K562 (cell line): ENCODE data around the gene LCE3E.

ENCODE experiments used
- BHLHE40 ChIP-seq: IDR thresholded peaks from 2 replicates; pipeline ENCODE4 v1.6.1; 2011; ENCODE audit warnings: low read length, improper control_type of control experiment
- BRCA1 ChIP-seq, 2 experiments: fragments of 450-650 bp in 1 of 2; sonication (generic) in 1 of 2; formaldehyde crosslinking in 1 of 2; IDR thresholded peaks; 2 replicates each; pipeline versions ENCODE4 v1.5.0 to v1.6.1; 2017 to 2020; ENCODE audit warnings: mild to moderate bottlenecking in 1 of 2, missing genetic modification reagents in 1 of 2
- POLR2A ChIP-seq: fragments of 450-650 bp; conservative IDR thresholded peaks from 2 replicates; pipeline ENCODE4 v1.6.1; 2016
- TAF1 ChIP-seq: IDR thresholded peaks from 2 replicates; pipeline ENCODE4 v1.6.1; 2011; ENCODE audit warnings: mild to moderate bottlenecking, low read length, moderate library complexity; ENCODE audit not compliant: insufficient read depth, control insufficient read depth, severe bottlenecking; ENCODE audit errors: extremely low read depth
- TCF7L2 ChIP-seq: fragments of 150-350 bp; IDR thresholded peaks from 2 replicates; pipeline ENCODE4 v1.6.1; 2016; ENCODE audit warnings: low read depth, mild to moderate bottlenecking, low read length, moderate library complexity
- TF ChIP-seq, protein P1 (sequence below): fragments of 250-450 bp; sonication (Bioruptor Pico); IDR thresholded peaks from 2 replicates; pipeline ENCODE4 v1.5.0; 2020; ENCODE audit warnings: mild to moderate bottlenecking
- TF ChIP-seq, protein P2 (sequence below), 3 experiments: IDR thresholded peaks in 2 of 3; conservative IDR thresholded peaks in 1 of 3; 2 replicates each; pipeline ENCODE4 v1.5.1; 2011 to 2012; ENCODE audit warnings: low read length in 3 of 3, mild to moderate bottlenecking in 3 of 3, control low read depth in 2 of 3, improper control_type of control experiment in 1 of 3, inconsistent platforms in 1 of 3, low read depth in 1 of 3, mixed read lengths in 1 of 3, moderate library complexity in 1 of 3; ENCODE audit not compliant: insufficient read depth in 2 of 3

DNA sequence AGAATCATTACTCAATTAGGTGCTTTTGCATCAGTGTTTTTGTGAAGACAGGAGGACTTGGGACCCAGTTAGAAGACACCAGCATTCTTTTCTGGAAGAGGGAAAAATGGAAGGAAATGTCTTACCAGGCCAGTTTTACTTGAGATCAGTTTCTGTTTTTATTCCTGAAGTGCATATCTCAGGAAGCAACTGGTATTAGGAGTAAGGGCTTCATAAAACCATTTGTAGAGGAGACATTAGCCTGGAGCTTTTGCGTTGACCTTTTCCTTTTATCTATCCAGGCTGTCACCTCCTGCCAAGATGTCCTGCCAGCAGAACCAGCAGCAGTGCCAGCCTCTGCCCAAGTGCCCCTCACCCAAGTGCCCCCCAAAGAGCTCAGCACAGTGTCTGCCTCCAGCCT, 46.9 kb upstream of the LCE3E start, which contains the start of gene LCE3B:
- TF ChIP-seq, protein P1, sequence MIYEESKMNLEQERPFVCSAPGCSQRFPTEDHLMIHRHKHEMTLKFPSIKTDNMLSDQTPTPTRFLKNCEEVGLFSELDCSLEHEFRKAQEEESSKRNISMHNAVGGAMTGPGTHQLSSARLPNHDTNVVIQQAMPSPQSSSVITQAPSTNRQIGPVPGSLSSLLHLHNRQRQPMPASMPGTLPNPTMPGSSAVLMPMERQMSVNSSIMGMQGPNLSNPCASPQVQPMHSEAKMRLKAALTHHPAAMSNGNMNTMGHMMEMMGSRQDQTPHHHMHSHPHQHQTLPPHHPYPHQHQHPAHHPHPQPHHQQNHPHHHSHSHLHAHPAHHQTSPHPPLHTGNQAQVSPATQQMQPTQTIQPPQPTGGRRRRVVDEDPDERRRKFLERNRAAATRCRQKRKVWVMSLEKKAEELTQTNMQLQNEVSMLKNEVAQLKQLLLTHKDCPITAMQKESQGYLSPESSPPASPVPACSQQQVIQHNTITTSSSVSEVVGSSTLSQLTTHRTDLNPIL (CRISPR knock-in tag), result no peak
- TF ChIP-seq BRCA1 (IDR thresholded peaks at IDR 0.05), result no peak
- no peak for TF ChIP-seq BRCA1 (CRISPR knock-in tag; IDR thresholded peaks at IDR 0.05)
- no peak for TF ChIP-seq BHLHE40
- no peak for TF ChIP-seq TCF7L2
- TF ChIP-seq, protein P2, sequence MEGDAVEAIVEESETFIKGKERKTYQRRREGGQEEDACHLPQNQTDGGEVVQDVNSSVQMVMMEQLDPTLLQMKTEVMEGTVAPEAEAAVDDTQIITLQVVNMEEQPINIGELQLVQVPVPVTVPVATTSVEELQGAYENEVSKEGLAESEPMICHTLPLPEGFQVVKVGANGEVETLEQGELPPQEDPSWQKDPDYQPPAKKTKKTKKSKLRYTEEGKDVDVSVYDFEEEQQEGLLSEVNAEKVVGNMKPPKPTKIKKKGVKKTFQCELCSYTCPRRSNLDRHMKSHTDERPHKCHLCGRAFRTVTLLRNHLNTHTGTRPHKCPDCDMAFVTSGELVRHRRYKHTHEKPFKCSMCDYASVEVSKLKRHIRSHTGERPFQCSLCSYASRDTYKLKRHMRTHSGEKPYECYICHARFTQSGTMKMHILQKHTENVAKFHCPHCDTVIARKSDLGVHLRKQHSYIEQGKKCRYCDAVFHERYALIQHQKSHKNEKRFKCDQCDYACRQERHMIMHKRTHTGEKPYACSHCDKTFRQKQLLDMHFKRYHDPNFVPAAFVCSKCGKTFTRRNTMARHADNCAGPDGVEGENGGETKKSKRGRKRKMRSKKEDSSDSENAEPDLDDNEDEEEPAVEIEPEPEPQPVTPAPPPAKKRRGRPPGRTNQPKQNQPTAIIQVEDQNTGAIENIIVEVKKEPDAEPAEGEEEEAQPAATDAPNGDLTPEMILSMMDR (IDR thresholded peaks at IDR 0.05 in 2 of 3, conservative IDR thresholded peaks at IDR 0.05 in 1 of 3; ENCODE audit: insufficient read depth in 2 of 3, low read depth in 1 of 3, low read length in 3 of 3), result no peak
- no peak for TF ChIP-seq POLR2A
- TF ChIP-seq TAF1, result no peak
